GM23338 (cell line): ENCODE measurements around the gene FIGNL1. TPM values are rescaled to one million over a fixed set of nuclear protein-coding genes. Genes with fewer than 3 reads are reported as not detected.

Source experiments
- ATAC-seq: fragments of 200-7000 bp; cut with Tn5 transposase; 3 replicates; pipeline ENCODE4 v1.9.1; 2020
- DNase-seq: peaks from one replicate; pipeline ENCODE4 v3.0.0-alpha.2; 2015; ENCODE audit warnings: low spot score
- H2AFZ ChIP-seq: fragments of 200-600 bp; sonication (generic); 2 replicates; pipeline ENCODE4 v1.8.0; 2016; ENCODE audit warnings: antibody characterized with exemption, mild to moderate bottlenecking, moderate library complexity
- H3F3A ChIP-seq: fragments of 200-600 bp; sonication (generic); replicated peaks from 2 replicates; pipeline ENCODE4 v1.8.0; 2017; ENCODE audit warnings: antibody characterized with exemption, mixed run types, low read depth
- H3K27ac ChIP-seq: fragments of 200-600 bp; sonication (generic); 2 replicates; pipeline ENCODE4 v1.6.1; 2016; ENCODE audit warnings: low read depth
- H3K27me3 ChIP-seq: fragments of 200-600 bp; sonication (generic); 2 replicates; pipeline ENCODE4 v1.8.0; 2016; ENCODE audit warnings: mild to moderate bottlenecking, mixed run types, moderate library complexity; ENCODE audit not compliant: insufficient read depth
- H3K36me3 ChIP-seq: fragments of 200-600 bp; sonication (generic); 2 replicates; pipeline ENCODE4 v1.8.0; 2016; ENCODE audit warnings: mild to moderate bottlenecking; ENCODE audit not compliant: insufficient read depth
- H3K4me1 ChIP-seq: fragments of 200-600 bp; sonication (generic); 2 replicates; pipeline ENCODE4 v1.8.0; 2016; ENCODE audit warnings: mild to moderate bottlenecking, moderate library complexity; ENCODE audit not compliant: insufficient read depth
- H3K4me2 ChIP-seq: fragments of 200-600 bp; sonication (generic); 2 replicates; pipeline ENCODE4 v1.7.1; 2017; ENCODE audit warnings: mixed run types
- H3K4me3 ChIP-seq: fragments of 200-600 bp; sonication (generic); 2 replicates; pipeline ENCODE4 v1.6.1; 2016; ENCODE audit warnings: mixed run types
- H3K79me2 ChIP-seq: fragments of 200-600 bp; sonication (generic); replicated peaks from 2 replicates; pipeline ENCODE4 v1.8.0; 2017; ENCODE audit warnings: mild to moderate bottlenecking; ENCODE audit not compliant: insufficient read depth
- H3K9me2 ChIP-seq: fragments of 200-600 bp; sonication (generic); 2 replicates; pipeline ENCODE4 v1.8.0; 2017; ENCODE audit not compliant: insufficient read depth
- H4K20me1 ChIP-seq: fragments of 200-600 bp; sonication (generic); replicated peaks from 2 replicates; pipeline ENCODE4 v1.8.0; 2017; ENCODE audit warnings: mild to moderate bottlenecking; ENCODE audit not compliant: insufficient read depth
- H3K27ac Mint-ChIP-seq: 2 replicates; pipeline ENCODE4 v1.8.0; 2020; ENCODE audit warnings: inconsistent platforms, mild to moderate bottlenecking, moderate library complexity, mixed read lengths
- H3K27me3 Mint-ChIP-seq: 3 replicates; pipeline ENCODE4 v1.8.0; 2022; ENCODE audit warnings: low read depth, mild to moderate bottlenecking, moderate library complexity, mixed read lengths, inconsistent platforms; ENCODE audit not compliant: insufficient read depth, poor library complexity
- H3K36me3 Mint-ChIP-seq: 3 replicates; pipeline ENCODE4 v1.8.0; 2021; ENCODE audit warnings: low read depth, mild to moderate bottlenecking, inconsistent platforms, moderate library complexity, mixed read lengths
- H3K4me1 Mint-ChIP-seq: 3 replicates; pipeline ENCODE4 v1.8.0; 2020; ENCODE audit warnings: mild to moderate bottlenecking, inconsistent platforms, mixed read lengths
- H3K4me3 Mint-ChIP-seq: 3 replicates; pipeline ENCODE4 v1.8.0; 2021; ENCODE audit warnings: moderate library complexity, mild to moderate bottlenecking, inconsistent platforms, mixed read lengths
- H3K9me3 Mint-ChIP-seq: 3 replicates; pipeline ENCODE4 v1.8.0; 2020; ENCODE audit warnings: moderate library complexity, mild to moderate bottlenecking, inconsistent platforms, mixed read lengths
- CREB1 ChIP-seq: fragments of 250-450 bp; sonication (Bioruptor Pico); IDR thresholded peaks from 2 replicates; pipeline ENCODE4 v1.5.0; 2020; ENCODE audit warnings: low read depth, mild to moderate bottlenecking, moderate library complexity
- EZH2 ChIP-seq: fragments of 200-600 bp; sonication (generic); IDR thresholded peaks from one replicate; pipeline ENCODE4 v1.8.0; 2017; ENCODE audit warnings: antibody characterized with exemption, mild to moderate bottlenecking, low read depth; ENCODE audit not compliant: unreplicated experiment
- EZH2phosphoT487 ChIP-seq: fragments of 200-600 bp; sonication (generic); IDR thresholded peaks from one replicate; pipeline ENCODE4 v1.8.1; 2018; ENCODE audit warnings: antibody characterized with exemption; ENCODE audit not compliant: unreplicated experiment
- JUNB ChIP-seq: IDR thresholded peaks from one replicate; pipeline ENCODE4 v1.6.1; 2016; ENCODE audit warnings: antibody characterized with exemption; ENCODE audit not compliant: unreplicated experiment
- NANOG ChIP-seq: IDR thresholded peaks from 2 replicates; pipeline ENCODE4 v1.6.1; 2016; ENCODE audit warnings: antibody characterized with exemption, borderline replicate concordance
- POLR2AphosphoS5 ChIP-seq: IDR thresholded peaks from 2 replicates; pipeline ENCODE4 v1.6.1; 2016; ENCODE audit warnings: antibody characterized with exemption, low read depth
- STAT1 ChIP-seq: IDR thresholded peaks from one replicate; pipeline ENCODE4 v1.6.1; 2016; ENCODE audit warnings: antibody characterized with exemption; ENCODE audit not compliant: unreplicated experiment
- ZNF114 ChIP-seq: fragments of 250-450 bp; sonication (Bioruptor Pico); IDR thresholded peaks from 2 replicates; pipeline ENCODE4 v1.5.0; 2020; ENCODE audit warnings: mild to moderate bottlenecking, moderate library complexity
- ZNF331 ChIP-seq: fragments of 250-450 bp; sonication (Bioruptor Pico); IDR thresholded peaks from 2 replicates; pipeline ENCODE4 v1.5.0; 2020; ENCODE audit warnings: low read depth, mild to moderate bottlenecking, moderate library complexity
- polyA plus RNA-seq: library from polyadenylated mRNA; unstranded; fragments of >200 nt; fragmentation: Nextera tagmentation; extraction: Ambion mirVana; gene quantifications from 2 replicates; pipeline ENCODE4 v1.2.1, GENCODE V29; 2016
- total RNA-seq: library from RNA; depleted of rRNA; stranded (reverse); fragments of >200 nt; shearing (Covaris generic); gene quantifications from 2 replicates; pipeline ENCODE4 v1.2.3, GENCODE V29; 2014
- TF ChIP-seq, protein P1 (sequence below), 2 experiments: fragments of 200-600 bp in 1 of 2; sonication (generic) in 1 of 2; conservative IDR thresholded peaks; 2 replicates each; pipeline versions ENCODE4 v1.5.1 to v1.6.1; 2016 to 2017; ENCODE audit warnings: antibody characterized with exemption in 2 of 2, low read depth in 2 of 2, mild to moderate bottlenecking in 2 of 2, moderate library complexity in 1 of 2
- TF ChIP-seq, protein P2 (sequence below): IDR thresholded peaks from 2 replicates; pipeline ENCODE4 v1.6.1; 2016; ENCODE audit warnings: antibody characterized with exemption
- TF ChIP-seq, protein P3 (sequence below): IDR thresholded peaks from one replicate; pipeline ENCODE4 v1.6.1; 2018; ENCODE audit warnings: antibody characterized with exemption; ENCODE audit not compliant: unreplicated experiment

Gene FIGNL1
- total and polyA plus RNA-seq, 2 experiments from 2014 or later = 6.6 to 24.9 TPM

DNA sequence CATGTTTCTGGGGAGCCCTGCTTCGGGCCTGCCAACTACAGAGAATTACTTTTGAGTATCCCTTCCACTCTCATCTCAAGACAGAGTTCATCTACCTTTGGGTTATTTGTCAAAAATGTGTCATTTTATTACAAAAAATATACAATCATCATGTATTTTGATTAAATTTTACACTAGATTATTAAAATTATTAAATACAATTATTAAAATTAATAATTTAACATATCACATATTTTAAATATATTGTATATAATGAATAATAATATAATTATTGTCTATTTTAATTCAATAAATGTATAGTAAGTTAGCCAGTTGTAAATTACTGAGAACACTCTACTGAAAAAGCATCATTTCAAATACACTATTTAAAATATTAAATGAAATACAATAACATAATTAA lies 50.9 kb downstream of the FIGNL1 start (continued):
- no peak for TF ChIP-seq NANOG
- no peak for TF ChIP-seq POLR2AphosphoS5
- TF ChIP-seq, protein P1, sequence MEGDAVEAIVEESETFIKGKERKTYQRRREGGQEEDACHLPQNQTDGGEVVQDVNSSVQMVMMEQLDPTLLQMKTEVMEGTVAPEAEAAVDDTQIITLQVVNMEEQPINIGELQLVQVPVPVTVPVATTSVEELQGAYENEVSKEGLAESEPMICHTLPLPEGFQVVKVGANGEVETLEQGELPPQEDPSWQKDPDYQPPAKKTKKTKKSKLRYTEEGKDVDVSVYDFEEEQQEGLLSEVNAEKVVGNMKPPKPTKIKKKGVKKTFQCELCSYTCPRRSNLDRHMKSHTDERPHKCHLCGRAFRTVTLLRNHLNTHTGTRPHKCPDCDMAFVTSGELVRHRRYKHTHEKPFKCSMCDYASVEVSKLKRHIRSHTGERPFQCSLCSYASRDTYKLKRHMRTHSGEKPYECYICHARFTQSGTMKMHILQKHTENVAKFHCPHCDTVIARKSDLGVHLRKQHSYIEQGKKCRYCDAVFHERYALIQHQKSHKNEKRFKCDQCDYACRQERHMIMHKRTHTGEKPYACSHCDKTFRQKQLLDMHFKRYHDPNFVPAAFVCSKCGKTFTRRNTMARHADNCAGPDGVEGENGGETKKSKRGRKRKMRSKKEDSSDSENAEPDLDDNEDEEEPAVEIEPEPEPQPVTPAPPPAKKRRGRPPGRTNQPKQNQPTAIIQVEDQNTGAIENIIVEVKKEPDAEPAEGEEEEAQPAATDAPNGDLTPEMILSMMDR (conservative IDR thresholded peaks at IDR 0.05; ENCODE audit: low read depth in 2 of 2) = no peak
- TF ChIP-seq, protein P2, sequence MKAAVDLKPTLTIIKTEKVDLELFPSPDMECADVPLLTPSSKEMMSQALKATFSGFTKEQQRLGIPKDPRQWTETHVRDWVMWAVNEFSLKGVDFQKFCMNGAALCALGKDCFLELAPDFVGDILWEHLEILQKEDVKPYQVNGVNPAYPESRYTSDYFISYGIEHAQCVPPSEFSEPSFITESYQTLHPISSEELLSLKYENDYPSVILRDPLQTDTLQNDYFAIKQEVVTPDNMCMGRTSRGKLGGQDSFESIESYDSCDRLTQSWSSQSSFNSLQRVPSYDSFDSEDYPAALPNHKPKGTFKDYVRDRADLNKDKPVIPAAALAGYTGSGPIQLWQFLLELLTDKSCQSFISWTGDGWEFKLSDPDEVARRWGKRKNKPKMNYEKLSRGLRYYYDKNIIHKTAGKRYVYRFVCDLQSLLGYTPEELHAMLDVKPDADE = no peak
- TF ChIP-seq CREB1 = no peak
- TF ChIP-seq ZNF114 (CRISPR knock-in tag) = no peak
- TF ChIP-seq JUNB = no peak
- no peak for TF ChIP-seq EZH2
- no peak for TF ChIP-seq ZNF331
- no peak for TF ChIP-seq EZH2phosphoT487

DNA sequence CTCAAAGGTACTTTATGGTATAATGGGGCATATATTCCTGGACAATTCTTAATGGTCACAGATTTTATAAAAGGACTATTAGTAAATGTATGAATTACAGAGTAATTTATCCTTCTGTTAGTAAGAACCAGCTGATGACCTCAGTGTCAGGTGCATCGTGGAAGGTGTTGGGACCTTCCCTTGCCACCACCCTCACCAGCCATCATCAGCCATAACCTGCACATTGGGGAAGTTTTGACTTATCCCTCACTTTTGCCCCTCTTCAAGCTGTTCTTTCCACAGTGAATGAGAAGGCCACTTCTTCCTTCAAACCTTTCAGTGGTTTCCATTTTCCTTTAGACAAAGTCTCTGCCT lies 52.2 kb downstream of the FIGNL1 start:
- Histone ChIP-seq H3K36me3 (no peaks in the 10 kb centered on the region), H3K4me3 (no peak overlapping the region), H4K20me1 (no peaks in the 10 kb centered on the region), H3K9me2 (no peaks in the 10 kb centered on the region), H3K4me2 (no peak overlapping the region), H3K79me2 (no peaks in the 10 kb centered on the region), H3K27me3 (no peaks in the 10 kb centered on the region), H2AFZ (no peak overlapping the region), H3K27ac (no peak overlapping the region), H3F3A (no peaks in the 10 kb centered on the region), H3K4me1 (no peaks in the 10 kb centered on the region)
- Mint-ChIP-seq H3K27ac (no peak overlapping the region), H3K27me3 (peaks cover 4% of the 10 kb centered on the region), H3K36me3 (no peaks in the 10 kb centered on the region), H3K4me3 (no peak overlapping the region), H3K9me3 (no peaks in the 10 kb centered on the region), H3K4me1 (no peaks in the 10 kb centered on the region)
- DNase-seq (no peak), ATAC-seq (no peak)
- TF ChIP-seq, protein P3, sequence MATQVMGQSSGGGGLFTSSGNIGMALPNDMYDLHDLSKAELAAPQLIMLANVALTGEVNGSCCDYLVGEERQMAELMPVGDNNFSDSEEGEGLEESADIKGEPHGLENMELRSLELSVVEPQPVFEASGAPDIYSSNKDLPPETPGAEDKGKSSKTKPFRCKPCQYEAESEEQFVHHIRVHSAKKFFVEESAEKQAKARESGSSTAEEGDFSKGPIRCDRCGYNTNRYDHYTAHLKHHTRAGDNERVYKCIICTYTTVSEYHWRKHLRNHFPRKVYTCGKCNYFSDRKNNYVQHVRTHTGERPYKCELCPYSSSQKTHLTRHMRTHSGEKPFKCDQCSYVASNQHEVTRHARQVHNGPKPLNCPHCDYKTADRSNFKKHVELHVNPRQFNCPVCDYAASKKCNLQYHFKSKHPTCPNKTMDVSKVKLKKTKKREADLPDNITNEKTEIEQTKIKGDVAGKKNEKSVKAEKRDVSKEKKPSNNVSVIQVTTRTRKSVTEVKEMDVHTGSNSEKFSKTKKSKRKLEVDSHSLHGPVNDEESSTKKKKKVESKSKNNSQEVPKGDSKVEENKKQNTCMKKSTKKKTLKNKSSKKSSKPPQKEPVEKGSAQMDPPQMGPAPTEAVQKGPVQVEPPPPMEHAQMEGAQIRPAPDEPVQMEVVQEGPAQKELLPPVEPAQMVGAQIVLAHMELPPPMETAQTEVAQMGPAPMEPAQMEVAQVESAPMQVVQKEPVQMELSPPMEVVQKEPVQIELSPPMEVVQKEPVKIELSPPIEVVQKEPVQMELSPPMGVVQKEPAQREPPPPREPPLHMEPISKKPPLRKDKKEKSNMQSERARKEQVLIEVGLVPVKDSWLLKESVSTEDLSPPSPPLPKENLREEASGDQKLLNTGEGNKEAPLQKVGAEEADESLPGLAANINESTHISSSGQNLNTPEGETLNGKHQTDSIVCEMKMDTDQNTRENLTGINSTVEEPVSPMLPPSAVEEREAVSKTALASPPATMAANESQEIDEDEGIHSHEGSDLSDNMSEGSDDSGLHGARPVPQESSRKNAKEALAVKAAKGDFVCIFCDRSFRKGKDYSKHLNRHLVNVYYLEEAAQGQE = no peak
- TF ChIP-seq JUNB (no peak), CREB1 (no peak), ZNF331 (no peak), STAT1 (no peak), EZH2 (no peak), ZNF114 (CRISPR knock-in tag) (no peak), POLR2AphosphoS5 (no peak), NANOG (no peak)
- TF ChIP-seq, protein P1 (conservative IDR thresholded peaks at IDR 0.05; ENCODE audit: low read depth in 2 of 2) = no peak
- TF ChIP-seq, protein P2 = no peak
